DND-41 (cell line): ENCODE results near the gene SMOC2.

Source experiments
- CTCF ChIP-seq: IDR thresholded peaks from 2 replicates; pipeline ENCODE4 v1.5.1; 2012; ENCODE audit warnings: borderline replicate concordance, low read length, moderate library complexity, mild to moderate bottlenecking; ENCODE audit not compliant: poor library complexity, severe bottlenecking; ENCODE audit errors: extremely low read depth
- EZH2 ChIP-seq: IDR thresholded peaks from 3 replicates; pipeline ENCODE4 v1.6.1; 2012; ENCODE audit warnings: borderline replicate concordance, low read depth, mild to moderate bottlenecking, moderate library complexity, low read length, inconsistent platforms; ENCODE audit not compliant: severe bottlenecking

GRCh38 chr6:168713839-168714238 lies 272.9 kb downstream of the SMOC2 start:
- no peak for TF ChIP-seq CTCF
- TF ChIP-seq EZH2, result no peak
